Colonic mucosa (tissue), 4 donors: ENCODE measurements around the gene RBMS2. TPM values are rescaled to one million over a fixed set of nuclear protein-coding genes. Genes with fewer than 3 reads are reported as not detected.

Experiments used
- DNase-seq: peaks from one replicate; pipeline ENCODE4 v3.0.0-alpha.2; 2020
- H3K27ac ChIP-seq: fragments of 200-600 bp; one replicate; pipeline ENCODE4 v1.8.0; 2021
- H3K27me3 ChIP-seq: fragments of 200-600 bp; one replicate; pipeline ENCODE4 v1.8.0; 2021
- H3K36me3 ChIP-seq: fragments of 200-600 bp; one replicate; pipeline ENCODE4 v1.8.0; 2021
- H3K4me1 ChIP-seq: fragments of 200-600 bp; one replicate; pipeline ENCODE4 v1.8.0; 2021; ENCODE audit warnings: mild to moderate bottlenecking
- H3K4me3 ChIP-seq: fragments of 200-600 bp; one replicate; pipeline ENCODE4 v1.8.0; 2021
- H3K9ac ChIP-seq, 2 donors: one replicate each; pipeline ENCODE4 v1.7.0; 2013; ENCODE audit warnings: control low read depth in 2 of 2, low read depth in 2 of 2, low read length in 2 of 2
- H3K9me3 ChIP-seq: fragments of 200-600 bp; one replicate; pipeline ENCODE4 v1.8.0; 2021
- intact Hi-C: fragments of 100-400 bp; cut with DNase I; formaldehyde crosslinking; loops from one replicate; pipeline ENCODE4 v1.14.1; 2022
- total RNA-seq, 2 donors: library from RNA; stranded (reverse); fragmentation: NEBNext Ultra II Directional in 1 of 2; extraction: Animal tissue kit (Norgen Biotek cat#: 25700) in 1 of 2; gene quantifications; one replicate each; pipeline ENCODE4 v1.2.1, GENCODE V29; 2021
- TF ChIP-seq, protein P1 (sequence below): fragments of 200-600 bp; IDR thresholded peaks from one replicate; pipeline ENCODE4 v1.8.0; 2022; ENCODE audit warnings: antibody characterized with exemption, mild to moderate bottlenecking
- donor health status: healthy.
- donor health status: DM: no; HTN: no; CAD: no.
- donor health status: DM: no; HTN: no; CAD: no.

The RBMS2 gene
- total RNA-seq, 2 donors from 2014 or later: 16.8 to 42.7 TPM

DNA sequence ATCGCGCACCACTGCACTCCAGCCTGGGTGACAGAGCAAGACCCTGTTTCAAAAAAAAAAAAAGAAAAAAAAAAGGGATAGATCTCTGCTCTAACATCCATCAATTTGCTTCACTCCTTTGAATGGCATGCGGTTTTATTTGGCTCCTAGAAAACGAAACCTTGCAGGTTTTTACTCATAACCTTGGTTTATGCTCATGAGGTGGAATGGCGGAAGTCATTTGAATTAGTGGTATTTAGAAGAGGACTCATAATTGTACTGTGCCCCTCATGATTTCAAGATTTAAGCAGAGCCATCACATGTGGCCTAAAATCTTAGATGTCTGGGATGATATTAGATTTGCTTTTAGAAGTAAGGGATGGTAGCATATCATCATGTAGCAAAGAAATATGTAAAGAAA, 29.4 kb downstream of the RBMS2 start:
- H3K4me3 ChIP-seq: no peak overlapping the region
- H3K4me1 ChIP-seq: no peaks in the 10 kb centered on the region
- no peak overlapping the region for H3K9ac ChIP-seq
- H3K9me3 ChIP-seq: no peaks in the 10 kb centered on the region
- no peaks in the 10 kb centered on the region for H3K27me3 ChIP-seq
- no peaks in the 10 kb centered on the region for H3K36me3 ChIP-seq
- H3K27ac ChIP-seq: no peak overlapping the region
- no peak for DNase-seq
- TF ChIP-seq, protein P1, sequence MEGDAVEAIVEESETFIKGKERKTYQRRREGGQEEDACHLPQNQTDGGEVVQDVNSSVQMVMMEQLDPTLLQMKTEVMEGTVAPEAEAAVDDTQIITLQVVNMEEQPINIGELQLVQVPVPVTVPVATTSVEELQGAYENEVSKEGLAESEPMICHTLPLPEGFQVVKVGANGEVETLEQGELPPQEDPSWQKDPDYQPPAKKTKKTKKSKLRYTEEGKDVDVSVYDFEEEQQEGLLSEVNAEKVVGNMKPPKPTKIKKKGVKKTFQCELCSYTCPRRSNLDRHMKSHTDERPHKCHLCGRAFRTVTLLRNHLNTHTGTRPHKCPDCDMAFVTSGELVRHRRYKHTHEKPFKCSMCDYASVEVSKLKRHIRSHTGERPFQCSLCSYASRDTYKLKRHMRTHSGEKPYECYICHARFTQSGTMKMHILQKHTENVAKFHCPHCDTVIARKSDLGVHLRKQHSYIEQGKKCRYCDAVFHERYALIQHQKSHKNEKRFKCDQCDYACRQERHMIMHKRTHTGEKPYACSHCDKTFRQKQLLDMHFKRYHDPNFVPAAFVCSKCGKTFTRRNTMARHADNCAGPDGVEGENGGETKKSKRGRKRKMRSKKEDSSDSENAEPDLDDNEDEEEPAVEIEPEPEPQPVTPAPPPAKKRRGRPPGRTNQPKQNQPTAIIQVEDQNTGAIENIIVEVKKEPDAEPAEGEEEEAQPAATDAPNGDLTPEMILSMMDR: no peak
- intact Hi-C loops: no loop called here

GRCh38 chr12:56565510-56566101, 44.0 kb downstream of the RBMS2 start:
- Histone ChIP-seq H3K36me3 (no peaks in the 10 kb centered on the region), H3K9ac (peak overlapping the region; percentile 31 to 56), H3K4me3 (peak overlapping the region; percentile 2), H3K27ac (peak overlapping the region; percentile 79), H3K9me3 (no peaks in the 10 kb centered on the region), H3K4me1 (peaks cover 8% of the 10 kb centered on the region), H3K27me3 (no peaks in the 10 kb centered on the region)
- TF ChIP-seq, protein P1: no peak
- intact Hi-C loops: no loop called here
- DNase-seq: peak; percentile 76

DNA sequence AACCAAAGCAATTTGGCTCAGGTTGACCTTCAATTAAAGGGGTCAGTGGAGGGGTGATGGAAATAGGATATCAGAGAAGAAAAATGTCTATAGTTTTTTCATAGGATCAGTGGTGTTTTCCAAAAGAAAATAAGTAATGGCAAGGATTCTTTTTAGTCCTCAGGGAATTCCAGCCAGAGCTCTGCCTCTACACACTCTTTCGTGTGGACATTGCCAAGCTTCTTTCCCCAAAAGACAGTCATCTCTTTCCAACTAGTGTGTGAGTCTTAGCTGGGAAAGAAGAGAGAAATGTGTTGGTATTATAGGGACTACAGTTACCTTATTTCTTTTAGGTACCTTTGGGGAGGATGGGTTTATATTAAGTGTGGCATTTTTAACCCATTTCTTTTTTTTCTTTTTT, 46.5 kb downstream of the RBMS2 start:
- H3K4me3 ChIP-seq: no peak overlapping the region
- H3K27ac ChIP-seq: no peak overlapping the region
- intact Hi-C loops: loop anchor here (2.0 kb wide), 1 partner anchor 53 kb away; no protein-coding TSS in a partner anchor

DNA sequence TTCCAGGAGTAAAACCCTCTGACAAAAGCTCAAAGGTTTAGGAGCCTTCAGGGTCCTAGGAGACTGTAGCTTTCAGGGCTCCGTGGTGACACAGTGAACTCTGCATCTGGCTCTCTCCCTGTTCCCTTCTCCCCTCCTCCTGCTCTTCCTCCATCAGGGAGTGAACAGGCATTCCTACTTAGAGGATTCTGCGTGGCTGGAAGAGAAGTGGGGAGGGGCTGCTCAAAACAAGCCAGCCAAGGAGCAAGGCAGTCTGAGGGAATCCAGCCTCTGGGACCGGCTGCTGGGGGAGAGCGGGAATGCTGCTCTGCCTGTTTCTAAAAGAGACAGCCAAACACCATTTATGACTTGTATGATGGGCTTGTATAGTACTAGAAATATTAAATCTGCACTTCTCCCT, 49.5 kb downstream of the RBMS2 start:
- Histone ChIP-seq H3K27me3 (no peaks in the 10 kb centered on the region), H3K4me1 (no peaks in the 10 kb centered on the region), H3K9me3 (no peaks in the 10 kb centered on the region), H3K9ac (no peak overlapping the region), H3K36me3 (no peaks in the 10 kb centered on the region), H3K4me3 (no peak overlapping the region), H3K27ac (no peak overlapping the region)
- intact Hi-C loops: no loop called here
- DNase-seq: no peak
- TF ChIP-seq, protein P1: no peak

More for the DNA sequence above, 46.5 kb downstream of the RBMS2 start:
- Histone ChIP-seq H3K36me3 (no peaks in the 10 kb centered on the region), H3K9ac (no peak overlapping the region), H3K9me3 (no peaks in the 10 kb centered on the region), H3K4me1 (peaks cover 8% of the 10 kb centered on the region), H3K27me3 (no peaks in the 10 kb centered on the region)
- DNase-seq: no peak
- TF ChIP-seq, protein P1: no peak

DNA sequence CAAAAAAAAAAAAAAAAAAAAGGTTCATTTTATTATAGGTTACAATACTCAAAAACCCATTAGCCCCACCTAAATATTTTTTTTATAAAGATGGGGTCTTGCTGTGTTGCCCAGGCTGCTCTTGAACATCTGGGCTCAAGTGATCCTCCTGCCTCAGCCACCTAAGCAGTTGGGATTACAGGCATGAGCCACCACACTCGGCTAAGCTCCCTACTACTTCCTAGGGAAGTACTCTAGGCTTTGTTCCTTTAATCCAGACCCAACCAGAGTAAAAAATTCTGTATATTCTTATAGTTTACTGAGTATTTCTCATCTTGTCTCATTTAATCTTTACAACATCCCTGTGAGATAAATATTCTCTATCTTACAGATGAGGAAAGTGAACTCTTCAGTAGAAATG, 50.7 kb downstream of the RBMS2 start:
- no peak for DNase-seq
- Histone ChIP-seq H3K4me1 (no peaks in the 10 kb centered on the region), H3K36me3 (no peaks in the 10 kb centered on the region), H3K9me3 (no peaks in the 10 kb centered on the region), H3K27me3 (no peaks in the 10 kb centered on the region), H3K4me3 (no peak overlapping the region), H3K9ac (no peak overlapping the region), H3K27ac (no peak overlapping the region)
- intact Hi-C loops: no loop called here
- TF ChIP-seq, protein P1: no peak
